Renal cortex interstitium (tissue), 11 donors: ENCODE results near the gene PTPRE. TPM values are rescaled to one million over a fixed set of nuclear protein-coding genes. Genes with fewer than 3 reads are reported as not detected.
"Not testable (repeated sequence)": the region's sequence is repeated elsewhere in the genome, so short reads cannot be mapped to it uniquely, and the experiment has no call there.

ENCODE experiments used
- DNase-seq, 11 donors: peaks; one replicate each; pipeline ENCODE4 v3.0.0-alpha.2; 2013; ENCODE audit warnings: low read depth in 9 of 11, low spot score in 4 of 11; ENCODE audit errors: extremely low read depth in 1 of 11
- polyA plus RNA-seq, 3 donors: library from polyadenylated mRNA; unstranded; fragments of 120-200 nt; gene quantifications; one replicate each; pipeline ENCODE4 v1.2.1, GENCODE V29; 2013; ENCODE audit not compliant: insufficient read length in 3 of 3

PTPRE gene
- polyA plus RNA-seq, 3 donors: 5.6 to 7.8 (median 5.7) TPM

DNA sequence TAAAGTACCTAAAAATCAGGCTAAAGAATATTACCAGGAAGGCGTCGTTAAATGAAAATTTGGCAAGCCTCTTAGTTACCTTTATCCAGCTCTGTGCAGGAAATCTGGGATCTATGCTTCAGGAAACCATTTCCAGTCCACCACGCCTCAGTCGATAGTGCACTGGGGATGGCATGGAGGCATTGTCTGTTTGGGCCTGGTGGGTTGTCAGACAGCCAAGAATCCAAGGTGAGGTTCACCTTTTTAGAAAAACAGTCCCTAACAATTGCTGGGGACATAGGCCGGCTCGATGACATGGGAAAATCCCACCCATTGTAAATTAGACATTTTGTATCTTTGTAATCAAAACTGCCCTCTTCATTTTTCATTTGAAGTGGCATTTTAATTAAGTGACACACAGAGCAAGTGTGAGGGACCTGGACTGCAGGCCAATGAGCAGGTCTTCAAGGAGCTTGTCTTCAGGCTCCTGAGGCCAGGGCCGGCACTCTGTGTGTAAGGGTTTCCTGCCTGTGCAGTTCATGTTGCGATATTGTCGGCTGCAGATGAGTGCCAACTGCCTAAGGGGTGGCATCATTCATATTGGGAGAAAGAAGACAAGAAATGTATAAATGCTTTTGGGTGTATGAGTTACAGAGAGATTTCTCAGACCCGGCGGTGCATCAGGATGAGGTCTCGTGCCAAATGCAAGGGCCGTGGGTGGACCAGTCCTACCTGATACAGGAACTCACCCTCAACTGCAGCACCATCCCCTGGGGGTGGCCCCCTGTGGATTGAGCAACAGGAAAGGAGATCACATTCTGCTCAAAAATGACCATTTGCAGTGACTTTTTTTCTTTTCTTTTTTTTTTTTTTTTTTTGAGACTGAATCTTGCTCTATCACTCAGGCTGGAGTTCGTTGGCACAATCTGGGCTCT is 80.8 kb downstream of the PTPRE start:
- DNase-seq: no peak

DNA sequence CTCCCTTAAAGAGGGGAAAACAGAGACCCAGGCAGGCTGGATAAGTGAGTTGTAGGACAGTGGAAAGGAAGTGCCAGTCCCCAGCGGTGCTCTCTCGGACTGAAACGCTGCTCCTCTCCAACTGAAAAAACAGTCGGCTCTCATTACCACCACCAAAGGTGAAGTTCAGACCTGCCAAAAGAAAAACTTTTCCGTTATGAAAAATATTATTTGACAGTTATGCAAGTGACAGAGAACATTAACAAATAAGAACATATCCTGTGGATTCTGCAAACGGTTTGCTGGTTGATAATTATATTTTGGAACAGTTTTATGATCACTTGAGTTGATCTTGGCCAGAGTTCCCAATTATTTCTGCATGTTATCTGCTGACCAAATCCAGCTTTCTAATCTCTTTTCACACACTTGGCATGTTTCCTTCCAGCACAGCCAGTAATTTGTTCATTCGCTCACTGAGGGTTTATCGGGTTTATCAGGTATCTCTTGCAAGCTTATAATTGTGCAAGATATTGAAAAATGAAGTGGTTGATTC is 82.6 kb downstream of the PTPRE start:
- DNase-seq: no peak

DNA sequence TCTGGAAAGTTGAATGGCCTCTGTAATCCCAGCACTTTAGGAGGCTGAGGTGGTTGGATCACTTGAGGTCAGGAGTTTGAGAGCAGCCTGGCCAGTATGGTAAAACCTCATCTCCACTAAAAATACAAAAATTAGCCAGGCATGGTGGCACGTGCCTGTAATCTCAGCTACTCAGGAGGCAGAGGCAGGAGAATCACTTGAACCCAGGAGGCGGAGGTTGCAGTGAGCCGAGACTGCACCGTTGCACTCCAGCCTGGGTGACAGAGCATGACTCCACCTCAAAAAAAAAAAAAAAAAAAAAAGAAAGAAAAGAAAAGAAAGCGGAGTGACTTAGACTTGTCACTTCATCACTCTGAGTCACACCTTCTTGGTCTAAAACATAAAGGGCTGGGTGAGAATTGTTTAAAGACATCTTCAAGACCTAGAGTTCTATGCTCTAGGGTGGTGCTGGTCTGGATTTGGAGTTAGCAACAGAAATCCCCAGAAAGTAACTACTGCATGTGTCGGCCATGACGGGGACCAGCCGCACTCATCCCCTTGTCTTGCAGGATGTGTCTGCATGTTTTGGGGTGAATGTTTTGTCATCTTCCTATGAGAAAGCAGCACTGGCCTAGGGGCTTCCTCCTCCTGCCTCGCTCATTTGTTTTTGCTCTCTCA is 83.4 kb downstream of the PTPRE start:
- DNase-seq: not testable (repeated sequence)

DNA sequence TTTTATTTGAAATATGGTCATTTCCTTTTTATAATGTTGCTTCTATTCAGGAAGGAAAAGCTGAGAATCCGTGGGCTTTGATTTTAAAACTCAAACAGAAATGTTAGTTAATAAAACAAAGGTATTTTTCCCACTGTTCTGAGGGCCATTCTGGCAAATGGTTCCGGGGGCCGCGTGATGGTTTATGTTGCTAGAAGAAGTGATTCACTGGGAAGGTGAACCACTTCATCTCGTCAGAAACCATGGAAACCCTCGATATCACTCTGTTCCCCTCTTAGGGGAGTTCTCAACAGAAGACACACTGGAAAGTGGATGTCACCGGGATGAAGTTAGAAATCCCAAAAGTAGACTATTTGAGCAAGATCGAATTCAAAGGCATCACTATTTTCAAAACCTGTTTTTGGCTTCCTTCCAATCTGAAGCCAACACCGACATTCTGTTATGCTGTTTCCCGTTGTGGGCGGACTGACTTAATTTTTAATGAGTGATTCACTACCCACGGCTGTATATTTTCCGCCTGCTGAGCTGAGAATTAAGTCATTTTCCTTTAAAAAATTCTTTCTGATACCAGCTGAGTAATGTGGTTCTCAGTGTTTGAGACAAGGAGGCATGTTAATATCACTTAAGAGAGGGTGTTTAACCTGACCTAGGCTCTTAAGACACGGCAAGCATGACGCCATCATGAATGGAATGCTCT is 84.1 kb downstream of the PTPRE start:
- DNase-seq: no peak

DNA sequence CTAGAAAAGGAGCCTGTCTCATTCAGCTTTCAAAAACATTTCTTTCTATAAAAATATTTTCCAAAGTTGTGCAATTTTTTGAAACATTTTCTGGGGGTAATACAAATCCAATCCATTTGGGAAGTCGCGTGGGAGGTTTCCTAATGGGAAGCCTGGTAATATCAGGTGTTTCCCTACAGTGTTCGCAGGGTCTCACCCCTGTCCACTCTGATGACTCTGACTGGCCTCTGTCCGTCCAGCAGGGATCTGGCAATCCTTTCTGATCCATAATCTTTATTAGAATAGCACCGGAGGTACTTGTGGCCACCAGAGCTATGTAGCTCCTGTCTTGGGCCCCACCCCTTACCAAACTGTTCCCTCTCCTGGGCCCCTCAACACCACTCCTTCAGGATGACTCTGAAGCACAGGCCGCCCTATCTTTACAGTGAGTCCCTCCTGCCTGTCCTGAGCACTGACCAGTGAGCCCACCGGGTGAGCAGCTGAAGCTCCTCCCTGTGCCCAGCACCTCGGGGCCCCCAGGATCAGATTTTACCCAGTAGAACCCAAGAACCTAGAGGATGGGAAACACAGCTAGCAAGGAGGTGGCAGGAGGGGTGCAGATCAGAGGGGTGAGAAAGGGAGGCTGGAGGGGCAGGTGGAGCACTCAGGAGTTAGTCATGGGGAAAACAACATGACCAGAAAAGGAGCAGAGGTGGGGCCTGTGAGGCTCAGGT is 84.8 kb downstream of the PTPRE start:
- no peak for DNase-seq

DNA sequence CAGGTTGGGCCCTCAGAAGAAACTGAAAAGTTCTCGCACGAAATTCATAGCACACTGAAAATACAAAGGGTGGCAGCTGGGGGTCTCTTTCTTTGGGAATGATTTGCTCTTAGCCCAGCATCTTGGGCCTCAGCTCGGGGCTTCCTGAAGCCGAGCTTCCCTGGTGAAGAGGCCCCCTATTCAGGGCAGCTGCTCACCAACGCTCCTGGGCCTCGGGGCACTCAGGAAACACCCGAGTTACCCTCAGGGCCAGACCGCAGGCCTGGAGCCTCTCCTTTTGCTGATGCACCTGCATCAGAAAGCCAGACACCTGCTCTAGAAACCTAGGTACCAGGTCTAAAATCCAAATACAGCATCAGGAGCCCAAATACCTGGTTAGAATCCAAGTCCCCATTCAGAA is 85.5 kb downstream of the PTPRE start:
- DNase-seq: no peak

DNA sequence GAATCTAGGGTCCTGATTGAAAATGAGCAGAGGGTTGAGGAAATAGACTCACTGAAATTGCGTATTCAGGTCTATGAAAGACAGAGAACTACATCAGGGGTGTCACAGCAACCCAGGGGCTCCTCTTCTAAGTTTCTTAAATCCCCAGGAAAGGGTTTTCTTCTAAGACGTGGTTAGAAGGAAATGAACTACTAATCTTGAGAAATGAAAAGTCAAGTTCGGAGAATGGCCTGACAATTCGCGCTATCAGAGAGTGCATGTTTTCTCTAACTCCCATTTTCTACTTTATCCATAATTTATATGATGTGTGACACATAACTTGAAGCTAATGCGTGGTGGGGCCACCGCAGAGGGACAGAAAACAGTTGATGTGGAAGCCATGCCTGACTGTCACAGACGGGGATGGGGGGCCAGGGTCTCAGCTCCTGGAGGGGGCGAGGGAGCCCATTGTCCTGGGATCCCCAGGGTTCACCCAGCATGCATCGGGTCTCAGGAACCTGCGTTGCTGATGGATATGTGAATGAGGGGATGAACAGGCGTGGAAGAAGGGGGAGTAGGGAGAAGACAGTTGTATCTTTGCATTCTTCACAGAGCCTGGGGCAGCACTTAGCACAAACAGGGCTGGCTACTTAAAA is 86.3 kb downstream of the PTPRE start:
- no peak for DNase-seq

DNA sequence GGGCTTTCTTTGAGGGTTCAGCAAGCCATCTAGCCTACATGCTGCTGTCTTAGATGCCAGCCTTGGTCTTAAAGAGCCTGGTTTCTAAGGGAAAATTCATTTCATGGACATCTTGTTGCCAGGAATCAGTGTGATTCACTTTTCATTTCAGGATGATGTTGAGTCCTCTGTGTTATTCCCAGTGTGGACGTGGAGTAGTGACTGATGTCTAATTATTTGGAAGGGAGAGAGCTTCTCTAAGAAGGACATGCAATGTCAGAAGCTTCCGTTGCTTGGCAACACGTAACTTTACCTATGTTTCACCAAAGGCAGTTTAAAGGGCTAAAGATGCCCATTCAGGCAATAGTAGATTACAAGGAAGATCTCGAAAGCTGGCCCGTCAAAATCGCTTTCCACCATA is 89.0 kb downstream of the PTPRE start:
- DNase-seq: no peak

DNA sequence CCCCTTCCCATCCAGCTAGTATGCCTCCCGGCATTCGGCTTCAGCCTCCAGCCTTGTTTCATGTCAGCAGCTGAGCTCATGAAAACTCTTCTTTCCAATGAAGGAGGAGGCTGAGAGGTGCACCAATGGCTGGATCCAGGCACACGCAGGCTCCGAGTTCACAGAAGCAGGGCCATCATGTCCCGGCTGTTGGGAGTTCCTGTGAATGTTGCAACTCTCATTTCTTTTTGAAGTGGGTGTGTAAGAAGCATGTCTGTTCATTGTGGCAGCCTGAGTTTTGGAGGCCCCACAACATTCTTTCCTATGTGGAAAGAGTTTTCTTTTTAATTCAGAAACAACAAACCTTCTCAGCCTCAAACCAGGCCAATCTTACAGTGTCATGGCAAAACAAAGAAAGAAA is 89.7 kb downstream of the PTPRE start:
- DNase-seq: no peak

DNA sequence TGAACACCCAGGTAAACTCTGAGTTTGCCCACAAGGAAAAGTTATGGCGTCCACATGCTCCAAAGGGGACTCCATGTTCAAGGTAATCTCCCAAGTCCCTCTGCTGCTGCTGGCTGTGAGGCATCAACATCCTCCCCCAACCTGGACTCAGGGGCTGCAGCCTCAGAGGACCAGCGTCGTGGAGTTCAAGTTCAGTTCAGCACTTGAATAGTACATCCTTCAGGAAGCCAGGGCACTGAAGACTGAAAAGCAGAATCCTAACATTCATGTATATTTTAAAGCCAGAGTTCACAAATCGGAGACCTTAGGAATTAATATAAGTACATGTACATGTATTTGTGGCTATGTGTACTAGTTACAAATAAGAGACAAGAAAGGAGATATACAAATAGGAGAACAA is 90.4 kb downstream of the PTPRE start:
- DNase-seq: no peak

DNA sequence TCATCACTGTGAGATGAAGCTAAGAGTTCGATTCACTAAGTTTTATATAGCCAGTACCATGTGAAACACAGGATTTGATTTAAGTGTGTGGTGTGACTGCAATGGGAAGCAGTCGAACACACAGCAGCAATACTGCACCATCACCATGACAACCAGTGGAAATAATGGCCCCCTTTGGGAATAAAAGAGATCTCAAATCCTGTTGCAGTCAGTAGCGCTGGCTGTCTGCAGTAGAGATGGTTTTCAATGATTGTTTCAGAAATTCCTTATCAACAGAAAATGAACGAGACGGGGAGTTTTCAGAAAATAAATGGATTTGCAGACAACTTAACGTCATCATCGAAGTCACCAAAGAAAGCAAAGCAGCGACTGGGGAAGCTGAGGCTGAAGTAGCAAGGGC is 91.0 kb downstream of the PTPRE start:
- peak in 4 of 11 donors; percentile 25 to 66 (median 61) for DNase-seq

DNA sequence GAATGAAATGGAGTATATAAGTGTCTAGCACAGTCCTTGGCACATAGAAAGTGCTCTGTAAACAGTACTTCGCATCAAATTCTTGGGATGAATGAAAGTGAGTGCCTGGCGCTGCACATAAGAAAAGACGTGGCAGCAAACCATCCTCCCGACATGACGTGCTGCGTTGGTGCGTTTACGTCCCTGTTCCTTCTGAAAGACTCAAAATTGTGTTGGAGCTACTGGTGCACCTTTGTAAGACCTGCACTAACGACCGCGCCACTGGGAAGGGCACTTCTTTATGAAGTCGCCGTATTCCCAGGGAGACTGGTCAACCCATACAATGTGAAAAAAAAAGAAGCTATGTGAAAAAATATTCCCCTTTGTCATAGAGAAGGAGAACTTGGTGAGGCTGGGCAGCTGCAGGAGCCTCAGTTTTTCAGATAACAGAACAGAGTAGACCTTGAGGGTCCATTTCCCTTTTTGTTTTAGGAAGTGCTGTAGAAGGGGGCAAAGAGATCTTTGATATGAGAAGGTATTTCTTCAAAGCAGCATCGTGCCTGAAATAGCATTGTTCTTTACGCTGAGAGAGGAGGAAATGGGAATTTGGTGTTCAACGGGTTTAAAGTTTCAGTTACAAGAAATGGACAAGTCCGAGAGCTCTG is 91.7 kb downstream of the PTPRE start:
- DNase-seq: no peak

DNA sequence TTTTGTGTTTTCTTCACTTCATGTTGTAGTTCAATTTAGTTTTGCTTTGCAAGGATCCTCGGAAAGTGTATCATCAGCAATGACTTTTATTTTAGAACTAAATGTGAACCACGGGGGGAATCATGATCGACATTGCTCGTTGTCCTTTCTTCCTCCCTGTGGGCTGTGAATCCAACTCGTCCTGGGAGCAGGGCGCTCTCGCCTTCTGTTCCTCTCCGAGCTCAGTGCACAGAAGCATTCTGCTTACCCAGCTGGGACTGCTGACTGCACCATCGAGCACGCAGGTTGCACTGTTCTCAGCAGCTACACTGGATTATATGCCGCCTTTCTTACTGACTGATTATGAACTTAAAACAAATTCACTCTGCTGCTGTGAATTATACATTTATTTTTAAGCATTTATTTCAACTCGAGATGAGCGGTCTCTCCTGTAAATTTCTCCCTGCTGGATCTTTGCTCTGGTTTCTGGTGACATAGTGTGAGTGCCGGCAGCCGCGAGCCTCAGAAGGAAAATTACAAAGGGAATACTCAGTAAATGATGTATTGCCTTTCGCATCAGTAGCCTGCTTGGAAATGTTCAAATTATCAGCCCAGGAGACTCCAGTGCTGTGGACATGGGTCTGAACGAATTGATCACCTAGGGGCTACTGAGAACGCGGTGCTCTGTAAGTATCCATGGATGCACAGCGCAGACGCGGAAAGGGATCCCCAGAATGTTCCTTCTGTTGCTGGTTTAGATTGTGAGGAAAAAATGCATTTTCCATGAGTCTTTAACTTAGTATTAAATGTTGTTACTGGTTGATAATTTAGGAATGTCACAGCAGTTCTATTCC is 92.6 kb downstream of the PTPRE start:
- no peak for DNase-seq

DNA sequence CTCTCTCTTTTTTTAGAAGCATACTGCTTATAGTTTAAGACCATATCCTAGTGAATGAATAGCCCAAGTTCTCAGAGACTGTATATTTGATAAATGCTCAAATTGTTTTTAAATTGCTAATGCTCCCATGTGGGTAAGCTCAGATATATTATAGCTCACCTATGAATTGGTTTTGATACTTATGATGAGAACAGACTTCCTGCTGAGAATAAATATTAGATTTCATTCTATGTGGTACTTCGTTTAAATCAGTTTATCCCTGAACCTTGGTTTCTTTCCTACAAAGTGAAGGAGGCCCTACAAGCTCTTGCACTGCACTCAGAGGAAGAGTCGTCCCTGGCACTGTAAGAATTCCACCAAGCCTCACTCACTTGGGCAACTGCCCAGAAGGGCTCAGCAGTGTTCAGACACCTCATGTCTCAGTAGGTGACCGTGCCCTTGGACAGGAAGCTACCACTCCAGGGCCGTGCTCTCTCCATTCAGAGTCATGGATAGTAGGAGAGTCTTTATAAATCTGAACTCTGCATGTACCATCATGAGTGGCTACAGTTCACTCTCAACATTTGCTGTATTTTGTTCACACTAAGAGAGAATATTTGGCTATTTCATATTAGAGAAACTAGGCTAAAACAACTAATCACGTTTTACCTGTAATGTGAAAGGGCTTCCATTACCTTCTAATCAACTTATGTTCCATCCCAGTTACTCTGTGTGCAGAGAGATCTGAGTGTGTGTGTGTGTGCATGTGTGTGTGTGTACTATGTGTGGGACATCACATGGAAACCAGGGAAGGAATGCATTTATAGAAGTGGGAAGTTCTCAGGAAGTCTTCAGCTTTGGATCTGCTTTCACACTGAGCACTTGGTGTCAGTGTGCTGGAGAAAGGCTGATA is 93.8 kb downstream of the PTPRE start:
- DNase-seq: no peak

DNA sequence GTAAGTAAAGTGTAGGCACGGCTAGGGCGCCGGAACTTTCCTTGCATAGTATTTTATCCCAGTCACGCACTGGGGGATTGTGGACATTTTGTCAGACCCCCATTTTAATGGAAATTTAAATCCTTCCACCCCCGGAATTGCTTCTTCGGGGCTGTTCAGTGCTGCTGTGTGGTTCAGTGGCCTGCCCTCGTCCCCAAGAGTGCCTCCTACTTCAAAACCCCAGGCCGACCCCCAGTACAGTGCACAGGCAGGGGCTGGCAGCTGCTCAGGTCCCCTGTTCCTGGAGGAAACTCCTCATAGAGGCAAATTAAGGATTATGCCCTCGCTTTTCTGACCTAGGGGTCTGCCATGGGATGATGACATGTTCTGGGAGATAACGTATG is 94.5 kb downstream of the PTPRE start:
- DNase-seq: no peak

DNA sequence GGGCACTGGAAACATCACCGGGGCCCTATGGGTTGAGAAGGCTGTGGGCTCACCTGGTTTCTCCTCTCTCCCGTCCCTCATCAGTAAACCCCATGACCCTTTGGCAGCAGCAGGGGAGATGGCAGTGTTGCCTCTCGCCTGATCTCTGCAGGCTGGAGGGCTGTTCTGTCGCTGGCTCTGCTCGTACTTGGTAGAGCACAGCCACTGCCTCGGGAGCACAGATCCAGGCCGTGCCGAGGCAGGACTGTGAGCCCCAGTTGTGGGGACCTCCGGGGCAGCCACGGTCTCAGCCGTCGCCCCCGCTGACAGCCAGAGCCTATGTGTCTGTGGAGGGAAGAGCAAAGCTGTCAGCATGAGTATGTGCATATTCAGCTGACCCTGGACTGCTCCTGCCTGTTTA is 94.9 kb downstream of the PTPRE start:
- DNase-seq: no peak
